Common myeloid progenitor, CD34-positive (primary cell): ENCODE results near the gene S100A7A. TPM values are rescaled to one million over a fixed set of nuclear protein-coding genes. Genes with fewer than 3 reads are reported as not detected.

Source experiments
- CTCF ChIA-PET: fragments of 350-600 bp; sonication (Branson Sonifier 250); formaldehyde crosslinking; loops from one replicate; lab custom pipeline; 2021; ENCODE audit warnings: antibody characterized with exemption; lab: Charles Lee
- POLR2A ChIA-PET: fragments of 350-600 bp; sonication (Branson Sonifier 250); formaldehyde crosslinking; loops from one replicate; lab custom pipeline; 2021; ENCODE audit warnings: antibody characterized with exemption; lab: Charles Lee
- DNase-seq, 3 donors: peaks; one replicate each; pipeline versions ENCODE4 v3.0.0 to v3.0.0-alpha.2; 2013
- H3K27ac ChIP-seq, 2 experiments: 1 replicate in 1 of 2; 2 replicates in 1 of 2; pipeline ENCODE4 v1.7.0; 2013; ENCODE audit warnings: inconsistent platforms in 2 of 2, low read length in 2 of 2, mild to moderate bottlenecking in 2 of 2, low read depth in 1 of 2, moderate library complexity in 1 of 2; ENCODE audit not compliant: severe bottlenecking in 2 of 2, insufficient read depth in 1 of 2, poor library complexity in 1 of 2
- H3K27me3 ChIP-seq, 5 experiments: replicated peaks in 2 of 5; 1 replicate in 3 of 5; 2 replicates in 2 of 5; pipeline versions ENCODE4 v1.6.1 to v1.7.0; 2013; ENCODE audit warnings: low read length in 4 of 5, mild to moderate bottlenecking in 2 of 5, moderate library complexity in 2 of 5, inconsistent platforms in 1 of 5; ENCODE audit not compliant: insufficient read depth in 5 of 5, control insufficient read depth in 4 of 5
- H3K36me3 ChIP-seq, 4 experiments: 1 replicate in 2 of 4; 2 replicates in 2 of 4; pipeline versions ENCODE4 v1.6.1 to v1.7.0; 2013; ENCODE audit warnings: low read length in 3 of 4, control low read depth in 1 of 4, mild to moderate bottlenecking in 1 of 4; ENCODE audit not compliant: control insufficient read depth in 4 of 4, insufficient read depth in 4 of 4
- H3K4me1 ChIP-seq, 4 experiments: 1 replicate in 3 of 4; 2 replicates in 1 of 4; pipeline versions ENCODE4 v1.6.1 to v1.7.1; 2013; ENCODE audit warnings: low read length in 3 of 4, mild to moderate bottlenecking in 3 of 4, control low read depth in 1 of 4, inconsistent platforms in 1 of 4, moderate library complexity in 1 of 4; ENCODE audit not compliant: control insufficient read depth in 4 of 4, insufficient read depth in 4 of 4; ENCODE audit errors: control extremely low read depth in 1 of 4
- H3K4me3 ChIP-seq, 7 experiments: 1 replicate in 4 of 7; 2 replicates in 3 of 7; pipeline versions ENCODE4 v1.5.1 to v1.7.0; 2013; ENCODE audit warnings: mild to moderate bottlenecking in 7 of 7, low read length in 6 of 7, moderate library complexity in 6 of 7, inconsistent platforms in 2 of 7, low read depth in 2 of 7, control low read depth in 1 of 7; ENCODE audit not compliant: insufficient read depth in 4 of 7, control insufficient read depth in 1 of 7; ENCODE audit errors: extremely low read depth in 1 of 7
- H3K9me3 ChIP-seq, 5 experiments: 1 replicate in 4 of 5; 2 replicates in 1 of 5; pipeline versions ENCODE4 v1.6.1 to v1.7.1; 2013; ENCODE audit warnings: low read length in 4 of 5, mild to moderate bottlenecking in 2 of 5, inconsistent platforms in 1 of 5, low read depth in 1 of 5, moderate library complexity in 1 of 5; ENCODE audit not compliant: control insufficient read depth in 4 of 5, insufficient read depth in 2 of 5; ENCODE audit errors: control extremely low read depth in 1 of 5
- WGBS: methylation state at CpG from one replicate; pipeline ENCODE4 v1.1.5; 2013; ENCODE audit not compliant: insufficient coverage; 5-methylcytosine and 5-hydroxymethylcytosine counted together
- polyA plus RNA-seq: library from polyadenylated mRNA; unstranded; fragments of 120-200 nt; gene quantifications from one replicate; pipeline ENCODE4 v1.2.1, GENCODE V29; 2013

S100A7A gene
- polyA plus RNA-seq: 0.01 TPM

DNA sequence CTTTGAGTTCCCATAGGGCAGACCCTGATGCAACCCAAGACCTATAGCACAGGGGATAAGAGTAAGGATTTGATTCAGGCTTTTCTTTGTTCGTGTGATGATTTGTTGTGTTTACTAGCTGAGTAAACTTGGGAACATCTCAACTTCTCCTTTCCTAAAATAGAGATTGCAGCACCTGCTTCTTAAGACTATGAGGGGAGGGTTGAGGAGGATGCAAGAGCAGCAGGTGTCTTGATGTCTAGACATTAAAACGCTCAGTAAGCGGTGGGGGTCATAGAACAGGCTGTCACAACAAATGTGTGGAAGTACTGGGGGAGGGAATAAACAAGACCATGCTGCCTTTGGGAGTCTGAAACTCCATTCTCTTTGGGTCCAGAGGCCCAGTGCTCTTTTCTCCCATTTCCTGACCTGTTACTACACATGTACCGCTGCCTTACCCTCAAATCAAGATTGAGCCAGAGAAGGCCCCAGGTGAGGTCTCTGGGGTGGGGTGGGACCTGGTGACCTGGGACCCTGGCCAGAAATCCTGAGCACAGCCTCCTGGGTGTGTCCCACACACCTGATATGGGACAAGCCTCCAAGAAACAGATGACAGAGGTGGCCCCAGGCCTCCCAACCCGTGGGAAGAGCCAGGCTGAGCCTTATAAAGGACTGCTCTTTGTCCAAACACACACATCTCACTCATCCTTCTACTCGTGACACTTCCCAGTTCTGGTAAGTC lies at the start of gene S100A7A:
Gene S100A7A, plus strand, starts transcription at position 671 of the 721 bp plus-strand sequence. CDS start 1,563 bp downstream, outside the sequence.
- Histone ChIP-seq H3K36me3 (no peaks in the 10 kb centered on the region), H3K4me3 (no peak within 1 kb of the TSS), H3K27ac (no peak within 1 kb of the TSS), H3K9me3 (no peaks in the 10 kb centered on the region), H3K27me3 (peaks cover 0 to 14% (median 0%) of the 10 kb centered on the region in 5 experiments), H3K4me1 (no peaks in the 10 kb centered on the region)
- CTCF ChIA-PET: interaction anchor here (1.2 kb wide), 1 partner anchor 11 kb away, joined by 3 read pairs; no protein-coding TSS in a partner anchor
- 84% methylated on average over 5 of the region's 6 CpGs for WGBS
- DNase-seq: no peak
- POLR2A ChIA-PET: no interaction called here

DNA sequence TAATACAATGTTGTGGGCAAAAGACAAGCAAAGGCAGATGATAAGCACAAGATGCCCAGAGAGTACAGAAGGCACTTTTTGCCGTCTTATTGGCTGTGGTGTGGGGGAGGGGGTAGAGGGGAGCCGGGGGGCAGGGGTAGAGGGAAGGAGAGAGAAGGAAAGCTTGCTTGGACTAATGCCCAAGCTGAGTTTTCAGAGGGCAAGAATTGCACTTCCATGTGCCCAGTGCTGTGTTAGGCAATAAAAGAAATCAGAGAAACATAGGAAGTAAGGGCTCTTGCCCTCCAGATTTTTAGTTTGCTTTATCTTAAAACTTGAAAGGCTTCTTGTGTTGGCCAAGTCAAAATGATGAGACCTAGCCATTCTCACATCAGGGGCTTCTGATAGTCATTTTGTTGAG lies 49.2 kb upstream of the S100A7A start:
- POLR2A ChIA-PET: no interaction called here
- CTCF ChIA-PET: interaction anchor here (6.0 kb wide), 1 partner anchor 14 kb away, joined by 27 read pairs; no protein-coding TSS in a partner anchor
- DNase-seq: no peak
- Histone ChIP-seq H3K9me3 (no peaks in the 10 kb centered on the region), H3K27ac (no peak overlapping the region), H3K4me3 (no peak overlapping the region), H3K36me3 (no peaks in the 10 kb centered on the region), H3K27me3 (no peaks in the 10 kb centered on the region), H3K4me1 (peaks cover 0 to 10% (median 2%) of the 10 kb centered on the region in 4 experiments)
- no CpG with 5 or more reads among the region's 2 CpGs for WGBS

DNA sequence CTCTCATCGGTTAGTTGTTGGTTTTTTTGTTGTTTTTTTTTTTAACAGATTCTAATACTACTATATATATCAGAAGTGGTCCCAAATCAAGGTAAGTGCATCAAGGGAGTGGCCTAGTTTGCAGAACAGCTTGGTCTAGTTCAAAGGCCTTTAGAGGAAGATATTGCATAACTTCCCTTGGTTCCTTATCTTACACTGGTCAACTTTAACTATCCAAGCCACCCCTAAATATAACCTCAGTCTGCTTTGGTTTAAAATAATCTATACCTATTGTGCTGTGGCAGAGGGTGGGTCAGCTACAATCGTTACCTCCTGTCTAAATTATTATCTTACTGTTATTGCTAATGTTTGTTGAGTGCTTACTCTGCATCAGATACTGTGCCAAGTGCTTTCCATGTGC lies 47.8 kb upstream of the S100A7A start:
- peaks cover 0 to 10% (median 2%) of the 10 kb centered on the region in 4 experiments for H3K4me1 ChIP-seq
- CTCF ChIA-PET: interaction anchor here (6.0 kb wide), 1 partner anchor 16 kb away, joined by 27 read pairs; no protein-coding TSS in a partner anchor
- no peaks in the 10 kb centered on the region for H3K9me3 ChIP-seq
- H3K27me3 ChIP-seq: no peaks in the 10 kb centered on the region
- no peaks in the 10 kb centered on the region for H3K36me3 ChIP-seq
- POLR2A ChIA-PET: no interaction called here
- no peak overlapping the region for H3K4me3 ChIP-seq
- WGBS: no CpG with 5 or more reads among the region's 2 CpGs
- DNase-seq: no peak
- no peak overlapping the region for H3K27ac ChIP-seq

DNA sequence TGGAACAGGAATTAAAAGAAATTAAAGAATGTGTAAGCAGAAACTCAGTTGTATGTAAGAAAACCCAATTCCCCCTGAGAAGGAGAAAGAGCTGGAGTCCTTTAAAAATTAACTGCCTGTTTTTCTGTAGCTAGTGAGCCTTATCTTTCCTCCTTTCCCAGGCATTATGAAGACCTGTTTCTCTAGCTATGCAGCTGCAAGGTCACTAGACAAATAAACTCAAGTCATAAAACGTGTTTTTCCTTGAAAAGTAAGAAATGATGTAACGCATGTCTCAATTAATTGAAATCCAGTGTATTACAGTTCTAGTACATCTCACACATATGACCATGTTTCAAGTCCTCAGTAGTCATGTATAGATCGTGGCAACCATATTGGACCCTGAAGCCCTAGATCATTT lies 46.2 kb upstream of the S100A7A start:
- no peak overlapping the region for H3K27ac ChIP-seq
- CTCF ChIA-PET: interaction anchor here (1.0 kb wide), 1 partner anchor 14 kb away, joined by 4 read pairs; no protein-coding TSS in a partner anchor
- no peak overlapping the region for H3K4me3 ChIP-seq
- no peaks in the 10 kb centered on the region for H3K36me3 ChIP-seq
- DNase-seq: no peak
- WGBS: 100% methylated on average over 2 of the region's 3 CpGs
- no peaks in the 10 kb centered on the region for H3K9me3 ChIP-seq
- no peaks in the 10 kb centered on the region for H3K27me3 ChIP-seq
- peaks cover 0 to 11% (median 2%) of the 10 kb centered on the region in 4 experiments for H3K4me1 ChIP-seq
- POLR2A ChIA-PET: no interaction called here

DNA sequence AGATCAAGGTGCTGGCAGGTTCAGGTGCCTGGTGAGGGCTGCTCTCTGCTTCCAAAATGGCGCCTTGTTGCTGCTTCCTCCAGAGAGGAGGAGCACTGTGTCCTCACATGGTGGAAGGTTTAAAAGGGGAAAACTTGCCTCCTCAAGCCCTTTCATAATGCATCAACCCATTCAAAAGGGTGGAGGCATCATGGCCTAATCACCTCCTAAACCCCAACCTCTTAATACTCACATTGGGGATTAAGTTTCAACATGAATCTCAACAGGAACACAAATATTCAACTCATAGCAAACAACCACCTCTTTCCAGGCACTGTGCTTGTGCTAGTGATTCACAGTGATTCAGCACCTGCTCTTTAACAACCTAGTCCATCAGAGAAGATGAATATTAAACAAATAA lies 45.1 kb upstream of the S100A7A start:
- POLR2A ChIA-PET: no interaction called here
- no CpG with 5 or more reads among the region's 1 CpG for WGBS

DNA sequence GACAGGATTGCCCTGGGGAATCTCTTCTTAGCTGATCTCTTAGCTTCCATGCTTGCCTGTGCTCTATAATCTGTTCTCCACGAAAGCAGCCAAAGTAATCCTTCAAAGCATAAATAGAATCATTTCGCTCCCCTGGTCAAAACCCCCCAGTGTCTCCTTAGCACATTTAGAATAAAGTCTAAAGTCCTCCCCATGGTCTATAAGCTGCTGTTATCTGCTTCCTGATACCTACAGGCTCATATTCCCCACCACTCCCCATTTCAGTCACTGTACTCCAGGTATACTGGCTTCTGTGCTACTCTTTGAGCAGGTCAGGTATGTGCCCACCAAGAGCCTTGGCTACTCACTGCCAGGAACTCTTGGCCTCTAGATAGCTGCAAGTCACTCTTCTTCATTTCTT lies 43.7 kb upstream of the S100A7A start:
- H3K27ac ChIP-seq: no peak overlapping the region
- DNase-seq: no peak
- no peaks in the 10 kb centered on the region for H3K36me3 ChIP-seq
- ChIA-PET POLR2A (no interaction called here), CTCF (interaction anchor here (2.5 kb wide), 1 partner anchor 20 kb away, joined by 9 read pairs; no protein-coding TSS in a partner anchor)
- no peaks in the 10 kb centered on the region for H3K27me3 ChIP-seq
- H3K4me1 ChIP-seq: peaks cover 0 to 15% (median 2%) of the 10 kb centered on the region in 4 experiments
- H3K4me3 ChIP-seq: no peak overlapping the region
- H3K9me3 ChIP-seq: no peaks in the 10 kb centered on the region
- 100% methylated on average over 1 of the region's 2 CpGs for WGBS

More for the DNA sequence above, 45.1 kb upstream of the S100A7A start:
- no peak for DNase-seq
- no peaks in the 10 kb centered on the region for H3K27me3 ChIP-seq
- H3K36me3 ChIP-seq: no peaks in the 10 kb centered on the region
- no peak overlapping the region for H3K4me3 ChIP-seq
- H3K4me1 ChIP-seq: peaks cover 0 to 15% (median 2%) of the 10 kb centered on the region in 4 experiments
- CTCF ChIA-PET: no interaction called here
- H3K9me3 ChIP-seq: no peaks in the 10 kb centered on the region
- no peak overlapping the region for H3K27ac ChIP-seq

DNA sequence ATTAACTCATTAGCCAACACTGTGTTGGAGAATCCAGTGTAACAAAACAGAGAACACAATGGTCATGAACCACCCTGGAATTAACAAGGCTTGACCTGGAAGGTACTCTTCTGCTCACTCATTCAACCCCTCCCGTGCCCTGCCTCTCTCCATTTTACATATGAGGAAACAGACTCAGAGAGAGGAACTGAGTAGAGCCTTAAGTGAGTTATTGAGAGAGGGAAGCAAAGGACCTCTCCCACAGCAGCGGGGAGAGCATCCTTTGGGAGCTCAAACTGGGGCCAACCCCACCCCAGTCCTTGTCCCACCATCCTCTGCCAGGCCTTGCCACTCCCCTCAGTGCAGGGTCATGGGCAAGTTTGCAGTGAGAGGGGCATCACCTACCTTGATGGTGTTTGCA lies 42.2 kb upstream of the S100A7A start:
- no CpG with 5 or more reads among the region's 2 CpGs for WGBS
- Histone ChIP-seq H3K4me3 (no peak overlapping the region), H3K36me3 (no peaks in the 10 kb centered on the region), H3K27me3 (peaks cover 0 to 2% (median 0%) of the 10 kb centered on the region in 5 experiments), H3K9me3 (no peaks in the 10 kb centered on the region), H3K27ac (no peak overlapping the region), H3K4me1 (peaks cover 0 to 4% (median 0%) of the 10 kb centered on the region in 4 experiments)
- DNase-seq: no peak
- ChIA-PET CTCF (interaction anchor here (1.0 to 2.5 kb wide), 2 partner anchors 22 to 28 kb away, joined by 3 to 9 read pairs; no protein-coding TSS in a partner anchor), POLR2A (no interaction called here)
